ENCODE measurements around the gene TCP10L.
A peak's percentile ranks its signal among the peaks of the same experiment; 100 is the strongest.

The TCP10L gene

GRCh38 chr21:32581732-32582131 is 3.6 kb downstream of the TCP10L start:
- no peak overlapping the region for H3K27ac ChIP-seq
- no peak for DNase-seq
- H3K27me3 ChIP-seq (ENCODE audit: insufficient read depth, low read depth, severe bottlenecking): no peaks in the 10 kb centered on the region
- TF ChIP-seq CTCF (IDR thresholded peaks at IDR 0.05; ENCODE audit: low read depth, low read length): no peak
- no peak overlapping the region for H3K4me3 ChIP-seq (ENCODE audit: low read depth, low read length)
- H3K9me3 ChIP-seq (ENCODE audit: severe bottlenecking): no peaks in the 10 kb centered on the region
- H3K36me3 ChIP-seq: peaks cover 9% of the 10 kb centered on the region

- Histone ChIP-seq H3K4me3 (ENCODE audit: low read depth, low read length) (no peak overlapping the region), H3K9me3 (ENCODE audit: severe bottlenecking) (no peaks in the 10 kb centered on the region), H3K27me3 (ENCODE audit: insufficient read depth, low read depth, severe bottlenecking) (no peaks in the 10 kb centered on the region), H3K36me3 (peaks cover 7% of the 10 kb centered on the region), H3K27ac (no peak overlapping the region)
- no peak for TF ChIP-seq CTCF (IDR thresholded peaks at IDR 0.05; ENCODE audit: low read depth, low read length)
- DNase-seq: no peak
These were observed 4.4 kb downstream of the TCP10L start for GRCh38 chr21:32580949-32581348.

GRCh38 chr21:32578107-32578691 is 7.1 kb downstream of the TCP10L start:
- Histone ChIP-seq H3K27ac (no peak overlapping the region), H3K36me3 (peaks cover 6% of the 10 kb centered on the region), H3K27me3 (ENCODE audit: insufficient read depth, low read depth, severe bottlenecking) (no peaks in the 10 kb centered on the region), H3K4me3 (ENCODE audit: low read depth, low read length) (no peak overlapping the region), H3K9me3 (ENCODE audit: severe bottlenecking) (no peaks in the 10 kb centered on the region)
- peak; percentile 56 for TF ChIP-seq CTCF (IDR thresholded peaks at IDR 0.05; ENCODE audit: low read depth, low read length)
- DNase-seq: no peak

GRCh38 chr21:32576011-32576410 is 9.3 kb downstream of the TCP10L start:
- no peaks in the 10 kb centered on the region for H3K27me3 ChIP-seq (ENCODE audit: insufficient read depth, low read depth, severe bottlenecking)
- DNase-seq: no peak
- H3K27ac ChIP-seq: no peak overlapping the region
- TF ChIP-seq CTCF (IDR thresholded peaks at IDR 0.05; ENCODE audit: low read depth, low read length): 0 out of 2 replicates have a peak, but pooled peaks have one; percentile 10
- peaks cover 6% of the 10 kb centered on the region for H3K36me3 ChIP-seq
- no peaks in the 10 kb centered on the region for H3K9me3 ChIP-seq (ENCODE audit: severe bottlenecking)
- no peak overlapping the region for H3K4me3 ChIP-seq (ENCODE audit: low read depth, low read length)

GRCh38 chr21:32574946-32575925 is 10.1 kb downstream of the TCP10L start:
- TF ChIP-seq CTCF (IDR thresholded peaks at IDR 0.05; ENCODE audit: low read depth, low read length): no peak

More at GRCh38 chr21:32574946-32575925, 10.1 kb downstream of the TCP10L start:
- Histone ChIP-seq H3K27me3 (ENCODE audit: insufficient read depth, low read depth, severe bottlenecking) (no peaks in the 10 kb centered on the region), H3K9me3 (ENCODE audit: severe bottlenecking) (no peaks in the 10 kb centered on the region), H3K4me3 (ENCODE audit: low read depth, low read length) (no peak overlapping the region), H3K27ac (no peak overlapping the region), H3K36me3 (peaks cover 6% of the 10 kb centered on the region)
- DNase-seq: no peak

All from WERI-Rb-1 (cell line).